ENCODE data around the gene HACD3. TPM values are rescaled to one million over a fixed set of nuclear protein-coding genes. Genes with fewer than 3 reads are reported as not detected.

The HACD3 gene
- total and polyA plus RNA-seq, 4 donors: 147 to 239 (median 168) TPM

DNA sequence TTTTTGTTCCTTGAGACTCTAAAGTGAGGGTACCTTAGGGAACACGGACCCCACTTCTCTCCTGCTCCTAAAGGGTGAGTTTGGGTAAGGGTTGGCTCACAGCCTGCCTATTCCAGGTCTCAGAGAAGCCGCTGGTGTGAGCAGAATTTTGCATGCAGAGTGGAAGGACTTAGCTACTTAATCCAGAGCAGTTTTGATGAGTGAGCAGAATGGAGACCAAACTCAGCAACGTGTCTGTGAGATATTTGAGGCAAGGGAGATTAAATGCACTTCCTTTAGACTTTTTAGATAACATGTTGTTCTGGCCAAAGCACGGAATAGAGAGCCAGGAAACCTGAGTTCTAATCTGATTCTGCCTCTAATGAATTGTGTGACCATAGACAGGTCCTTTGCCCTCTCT, 96.6 kb downstream of the HACD3 start:
- H3K4me1 ChIP-seq (ENCODE audit: control insufficient read depth, insufficient read depth, low read length): no peaks in the 10 kb centered on the region
- H3K27ac ChIP-seq (ENCODE audit: low read depth, low read length): no peak overlapping the region
- no peak overlapping the region for H3K4me3 ChIP-seq (ENCODE audit: low read depth, low read length)
- peak in 1 of 6 donors; percentile 6 for DNase-seq (ENCODE audit: low read depth in 4 of 6, low spot score in 6 of 6)
- 86% methylated on average over 2 of the region's 4 CpGs for WGBS (ENCODE audit: insufficient coverage)
- H3K27me3 ChIP-seq (ENCODE audit: control insufficient read depth, insufficient read depth, low read length): no peaks in the 10 kb centered on the region
- H3K36me3 ChIP-seq (ENCODE audit: control insufficient read depth, insufficient read depth, low read length): peaks cover 4% of the 10 kb centered on the region
- no peaks in the 10 kb centered on the region for H3K9me3 ChIP-seq (ENCODE audit: control insufficient read depth, insufficient read depth, low read length)

Small RNA genes within 50 kb of the gene (small RNA-seq; reads per million reads assigned to genes)
- gene RF00019 (ENCODE audit: low replicate concordance) (not detected), gene RNU6-19P (ENCODE audit: low replicate concordance) (not detected)

Other genes starting within 250 kb of the HACD3 start
- 10 to 100 TPM in 1 of 2 donors, 1 to 10 TPM in 1; 5.0 to 10.6 TPM for gene PARP16, start 243.6 kb upstream of the HACD3 start, total RNA-seq
- 10 to 100 TPM; 11.7 to 17.1 TPM for gene PARP16, start 243.6 kb upstream of the HACD3 start, polyA plus RNA-seq (ENCODE audit: insufficient read length in 2 of 2)
- gene RNU5A-1, start 234.4 kb upstream of the HACD3 start, total RNA-seq: 10 to 100 TPM in 1 of 2 donors, not detected in 1; 68.7 TPM
- not detected for gene RNU5A-1, start 234.4 kb upstream of the HACD3 start, polyA plus RNA-seq (ENCODE audit: insufficient read length in 2 of 2)
- gene RNU5B-1, start 225.8 kb upstream of the HACD3 start, total RNA-seq: 10 to 100 TPM in 1 of 2 donors, not detected in 1; 78.5 TPM
- not detected for gene RNU5B-1, start 225.8 kb upstream of the HACD3 start, polyA plus RNA-seq (ENCODE audit: insufficient read length in 2 of 2)
- gene IGDCC3, start 152.5 kb upstream of the HACD3 start, total RNA-seq: 1 to 10 TPM; 3.6 to 4.7 TPM
- gene IGDCC3, start 152.5 kb upstream of the HACD3 start, polyA plus RNA-seq (ENCODE audit: insufficient read length in 2 of 2): 10 to 100 TPM; 17.0 to 20.7 TPM
- gene IGDCC4, start 107.5 kb upstream of the HACD3 start, total RNA-seq: 10 to 100 TPM; 13.1 to 15.1 TPM
- gene IGDCC4, start 107.5 kb upstream of the HACD3 start, polyA plus RNA-seq (ENCODE audit: insufficient read length in 2 of 2): 10 to 100 TPM; 26.8 to 30.3 TPM
- gene DPP8, start 12.8 kb upstream of the HACD3 start, total RNA-seq: 100 to 1,000 TPM in 1 of 2 donors, 10 to 100 TPM in 1; 38.0 to 106 TPM
- gene DPP8, start 12.8 kb upstream of the HACD3 start, polyA plus RNA-seq (ENCODE audit: insufficient read length in 2 of 2): 10 to 100 TPM; 30.3 to 38.2 TPM
- 10 to 100 TPM; 24.4 to 26.3 TPM for gene INTS14, start 80.7 kb downstream of the HACD3 start, total RNA-seq
- 10 to 100 TPM; 27.3 to 30.0 TPM for gene INTS14, start 80.7 kb downstream of the HACD3 start, polyA plus RNA-seq (ENCODE audit: insufficient read length in 2 of 2)
- gene SLC24A1, start 91.5 kb downstream of the HACD3 start, total RNA-seq: 10 to 100 TPM in 1 of 2 donors, 1 to 10 TPM in 1; 4.2 to 12.1 TPM
- gene SLC24A1, start 91.5 kb downstream of the HACD3 start, polyA plus RNA-seq (ENCODE audit: insufficient read length in 2 of 2): 1 to 10 TPM; 5.7 to 6.4 TPM

Data from spinal cord (tissue), 10 donors.